Mononuclear cell (primary cell): ENCODE data around the gene PDZK1IP1. TPM values are rescaled to one million over a fixed set of nuclear protein-coding genes. Genes with fewer than 3 reads are reported as not detected.

Source experiments
- H3K27me3 ChIP-seq: 2 replicates; pipeline ENCODE4 v1.6.0; 2011; ENCODE audit warnings: low read length, control low read depth; ENCODE audit not compliant: insufficient read depth
- H3K4me1 ChIP-seq: 2 replicates; pipeline ENCODE4 v1.5.1; 2011; ENCODE audit warnings: mild to moderate bottlenecking, low read length, control low read depth; ENCODE audit not compliant: insufficient read depth
- H3K4me3 ChIP-seq: 2 replicates; pipeline ENCODE4 v1.5.1; 2011; ENCODE audit warnings: mild to moderate bottlenecking, low read length, moderate library complexity
- H3K9me3 ChIP-seq: 2 replicates; pipeline ENCODE4 v1.5.1; 2011; ENCODE audit warnings: low read depth, mild to moderate bottlenecking, control low read depth, low read length
- total RNA-seq: library from RNA; depleted of rRNA; stranded (reverse); fragments of >200 nt; gene quantifications from one replicate; pipeline ENCODE4 v1.2.3, GENCODE V29; 2012

Gene PDZK1IP1
- total RNA-seq = 3.6 TPM

GRCh38 chr1:47189844-47190508 is at the start of gene PDZK1IP1:
Gene PDZK1IP1, minus strand, starts transcription at chr1:47190036. Its CDS starts 104 bp downstream, at chr1:47189932.
- H3K9me3 ChIP-seq = no peaks in the 10 kb centered on the region
- H3K4me1 ChIP-seq = no peaks in the 10 kb centered on the region
- H3K4me3 ChIP-seq = no peak within 1 kb of the TSS
- H3K27me3 ChIP-seq = no peaks in the 10 kb centered on the region

GRCh38 chr1:47238935-47239592 is 49.2 kb upstream of the PDZK1IP1 start:
- Histone ChIP-seq H3K9me3 (no peaks in the 10 kb centered on the region), H3K27me3 (peaks cover 24% of the 10 kb centered on the region), H3K4me1 (peaks cover 5% of the 10 kb centered on the region), H3K4me3 (no peak overlapping the region)

- H3K4me3 ChIP-seq = no peak overlapping the region
- H3K9me3 ChIP-seq = no peaks in the 10 kb centered on the region
- peaks cover 18% of the 10 kb centered on the region for H3K4me1 ChIP-seq
- H3K27me3 ChIP-seq = peaks cover 49% of the 10 kb centered on the region
These were observed 46.0 kb upstream of the PDZK1IP1 start for GRCh38 chr1:47235806-47236205.

- Histone ChIP-seq H3K4me1 (peaks cover 23% of the 10 kb centered on the region), H3K9me3 (no peaks in the 10 kb centered on the region), H3K4me3 (no peak overlapping the region), H3K27me3 (peaks cover 54% of the 10 kb centered on the region)
These were observed 45.4 kb upstream of the PDZK1IP1 start for GRCh38 chr1:47235241-47235681.

- H3K4me1 ChIP-seq = peaks cover 34% of the 10 kb centered on the region
- H3K4me3 ChIP-seq = no peak overlapping the region
- peaks cover 75% of the 10 kb centered on the region for H3K27me3 ChIP-seq
- H3K9me3 ChIP-seq = no peaks in the 10 kb centered on the region
These were observed 43.4 kb upstream of the PDZK1IP1 start for GRCh38 chr1:47233186-47233585.

- Histone ChIP-seq H3K9me3 (no peaks in the 10 kb centered on the region), H3K4me3 (peak within 1 kb of the TSS; percentile 19), H3K4me1 (peaks cover 34% of the 10 kb centered on the region), H3K27me3 (peaks cover 83% of the 10 kb centered on the region)
These were observed 42.5 kb upstream of the PDZK1IP1 start, which contains the start of gene TAL1 for GRCh38 chr1:47232187-47232874. Gene TAL1, minus strand, starts transcription at chr1:47232225. Its CDS starts 6,337 bp downstream, at chr1:47225888.

GRCh38 chr1:47231301-47232186 is 41.7 kb upstream of the PDZK1IP1 start:
- Histone ChIP-seq H3K27me3 (peaks cover 89% of the 10 kb centered on the region), H3K9me3 (no peaks in the 10 kb centered on the region), H3K4me3 (peak overlapping the region; percentile 19), H3K4me1 (peaks cover 34% of the 10 kb centered on the region)

- H3K4me3 ChIP-seq = no peak overlapping the region
- H3K4me1 ChIP-seq = peaks cover 34% of the 10 kb centered on the region
- H3K9me3 ChIP-seq = no peaks in the 10 kb centered on the region
- H3K27me3 ChIP-seq = peaks cover 92% of the 10 kb centered on the region
These were observed 41.0 kb upstream of the PDZK1IP1 start for GRCh38 chr1:47230692-47231300.

- H3K4me3 ChIP-seq = no peak overlapping the region
- H3K4me1 ChIP-seq = peaks cover 34% of the 10 kb centered on the region
- H3K27me3 ChIP-seq = peaks cover 88% of the 10 kb centered on the region
- H3K9me3 ChIP-seq = no peaks in the 10 kb centered on the region
These were observed 40.3 kb upstream of the PDZK1IP1 start for GRCh38 chr1:47229886-47230691.

GRCh38 chr1:47229031-47229885 is 39.4 kb upstream of the PDZK1IP1 start:
- Histone ChIP-seq H3K27me3 (peaks cover 90% of the 10 kb centered on the region), H3K4me1 (peaks cover 33% of the 10 kb centered on the region), H3K9me3 (no peaks in the 10 kb centered on the region), H3K4me3 (no peak overlapping the region)

GRCh38 chr1:47228644-47229030 is 38.8 kb upstream of the PDZK1IP1 start:
- no peak overlapping the region for H3K4me3 ChIP-seq
- H3K4me1 ChIP-seq = peaks cover 33% of the 10 kb centered on the region
- H3K9me3 ChIP-seq = no peaks in the 10 kb centered on the region
- peaks cover 90% of the 10 kb centered on the region for H3K27me3 ChIP-seq

- peaks cover 83% of the 10 kb centered on the region for H3K27me3 ChIP-seq
- peaks cover 33% of the 10 kb centered on the region for H3K4me1 ChIP-seq
- H3K4me3 ChIP-seq = no peak overlapping the region
- H3K9me3 ChIP-seq = no peaks in the 10 kb centered on the region
These were observed 37.8 kb upstream of the PDZK1IP1 start for GRCh38 chr1:47227341-47228232.
